HEK293 (cell line): ENCODE results near the gene STON2.

Source experiments
- GLI2 ChIP-seq: fragments of 450-650 bp; formaldehyde crosslinking; IDR thresholded peaks from 2 replicates; pipeline ENCODE4; 2017; ENCODE audit warnings: missing biosample characterization, missing genetic modification characterization, low read depth, borderline replicate concordance
- MEIS1 ChIP-seq: sonication (generic); formaldehyde crosslinking; IDR thresholded peaks from 2 replicates; pipeline ENCODE4 v1.8.1; 2022; ENCODE audit warnings: missing genetic modification reagents, mild to moderate bottlenecking, borderline replicate concordance
- MYNN ChIP-seq: fragments of 450-650 bp; formaldehyde crosslinking; IDR thresholded peaks from 2 replicates; pipeline ENCODE4 v1.5.1; 2016; ENCODE audit warnings: missing biosample characterization, missing genetic modification characterization, borderline replicate concordance
- TCF7L2 ChIP-seq: IDR thresholded peaks from 2 replicates; pipeline ENCODE4 v1.6.1; 2011; ENCODE audit warnings: low read depth, mild to moderate bottlenecking, inconsistent platforms, low read length, moderate library complexity, borderline replicate concordance
- TRIM28 ChIP-seq: IDR thresholded peaks from 2 replicates; pipeline ENCODE4 v1.6.1; 2011; ENCODE audit warnings: low read length, control low read depth, borderline replicate concordance
- WT1 ChIP-seq: fragments of 450-650 bp; formaldehyde crosslinking; IDR thresholded peaks from 2 replicates; pipeline ENCODE4 v1.5.1; 2016; ENCODE audit warnings: missing biosample characterization, missing genetic modification characterization
- ZBTB8A ChIP-seq: fragments of 450-650 bp; formaldehyde crosslinking; IDR thresholded peaks from 2 replicates; pipeline ENCODE4 v1.5.1; 2016; ENCODE audit warnings: missing biosample characterization, missing genetic modification characterization
- ZIC2 ChIP-seq: fragments of 450-650 bp; formaldehyde crosslinking; IDR thresholded peaks from 2 replicates; pipeline ENCODE4 v1.5.1; 2016; ENCODE audit warnings: missing biosample characterization, missing genetic modification characterization
- ZNF114 ChIP-seq: fragments of 450-650 bp; formaldehyde crosslinking; IDR thresholded peaks from 2 replicates; pipeline ENCODE4 v1.5.0; 2017; ENCODE audit warnings: missing biosample characterization, missing genetic modification characterization
- ZNF155 ChIP-seq: fragments of 450-650 bp; formaldehyde crosslinking; IDR thresholded peaks from 2 replicates; pipeline ENCODE4 v1.5.1; 2016; ENCODE audit warnings: missing biosample characterization, missing genetic modification characterization
- ZNF169 ChIP-seq: fragments of 450-650 bp; formaldehyde crosslinking; IDR thresholded peaks from 2 replicates; pipeline ENCODE4 v1.5.1; 2016; ENCODE audit warnings: missing biosample characterization, missing genetic modification characterization
- ZNF19 ChIP-seq: fragments of 450-650 bp; formaldehyde crosslinking; IDR thresholded peaks from 2 replicates; pipeline ENCODE4; 2016; ENCODE audit warnings: missing biosample characterization, missing genetic modification characterization, low read depth
- ZNF391 ChIP-seq: fragments of 450-650 bp; formaldehyde crosslinking; IDR thresholded peaks from 2 replicates; pipeline ENCODE4 v1.5.1; 2016; ENCODE audit warnings: low read depth, missing biosample characterization, missing genetic modification characterization, borderline replicate concordance
- ZNF394 ChIP-seq: fragments of 450-650 bp; formaldehyde crosslinking; IDR thresholded peaks from 2 replicates; pipeline ENCODE4 v1.5.1; 2016; ENCODE audit warnings: missing biosample characterization, missing genetic modification characterization, mild to moderate bottlenecking, moderate library complexity, borderline replicate concordance
- ZNF549 ChIP-seq: fragments of 450-650 bp; IDR thresholded peaks from 2 replicates; pipeline ENCODE4 v1.5.1; 2018; ENCODE audit warnings: missing biosample characterization, missing genetic modification characterization, mild to moderate bottlenecking, inconsistent platforms, moderate library complexity
- ZNF585B ChIP-seq: fragments of 450-650 bp; formaldehyde crosslinking; IDR thresholded peaks from 2 replicates; pipeline ENCODE4 v1.5.1; 2016; ENCODE audit warnings: missing biosample characterization, missing genetic modification characterization
- ZNF621 ChIP-seq: fragments of 450-650 bp; formaldehyde crosslinking; IDR thresholded peaks from 2 replicates; pipeline ENCODE4 v1.5.1; 2017; ENCODE audit warnings: missing biosample characterization, missing genetic modification characterization
- ZNF629 ChIP-seq: fragments of 450-650 bp; formaldehyde crosslinking; IDR thresholded peaks from 2 replicates; pipeline ENCODE4 v1.5.1; 2017; ENCODE audit warnings: missing biosample characterization, missing genetic modification characterization
- ZNF677 ChIP-seq: fragments of 450-650 bp; IDR thresholded peaks from 2 replicates; pipeline ENCODE4 v1.5.0; 2018; ENCODE audit warnings: missing biosample characterization, mild to moderate bottlenecking, missing genetic modification characterization, moderate library complexity
- ZNF747 ChIP-seq: fragments of 450-650 bp; formaldehyde crosslinking; IDR thresholded peaks from 2 replicates; pipeline ENCODE4 v1.5.1; 2016; ENCODE audit warnings: missing biosample characterization, missing genetic modification characterization
- ZNF785 ChIP-seq: fragments of 450-650 bp; formaldehyde crosslinking; IDR thresholded peaks from 2 replicates; pipeline ENCODE4 v1.5.1; 2016; ENCODE audit warnings: missing biosample characterization, missing genetic modification characterization
- ZNF791 ChIP-seq: fragments of 450-650 bp; formaldehyde crosslinking; IDR thresholded peaks from 2 replicates; pipeline ENCODE4 v1.5.1; 2016; ENCODE audit warnings: missing biosample characterization, missing genetic modification characterization
- ZNF843 ChIP-seq: fragments of 450-650 bp; formaldehyde crosslinking; IDR thresholded peaks from 2 replicates; pipeline ENCODE4 v1.5.1; 2016; ENCODE audit warnings: missing biosample characterization, missing genetic modification characterization
- TF ChIP-seq, protein P1 (sequence below): fragments of 450-650 bp; formaldehyde crosslinking; IDR thresholded peaks from 2 replicates; pipeline ENCODE4 v1.5.1; 2016; ENCODE audit warnings: missing biosample characterization, missing genetic modification characterization, low read depth
- TF ChIP-seq, protein P2 (sequence below): fragments of 450-650 bp; formaldehyde crosslinking; IDR thresholded peaks from 2 replicates; pipeline ENCODE4 v1.5.1; 2016; ENCODE audit warnings: missing biosample characterization, missing genetic modification characterization
- TF ChIP-seq, protein P3 (sequence below): fragments of 450-650 bp; formaldehyde crosslinking; IDR thresholded peaks from 2 replicates; pipeline ENCODE4 v1.5.1; 2016; ENCODE audit warnings: missing biosample characterization, missing genetic modification characterization
- TF ChIP-seq, protein P4 (sequence below): fragments of 450-650 bp; formaldehyde crosslinking; IDR thresholded peaks from 2 replicates; pipeline ENCODE4 v1.5.1; 2017; ENCODE audit warnings: missing biosample characterization, missing genetic modification characterization
- TF ChIP-seq, protein P5 (sequence below): fragments of 450-650 bp; formaldehyde crosslinking; IDR thresholded peaks from 2 replicates; pipeline ENCODE4 v1.5.1; 2016; ENCODE audit warnings: missing biosample characterization, missing genetic modification characterization
- TF ChIP-seq, protein P6 (sequence below): fragments of 450-650 bp; formaldehyde crosslinking; conservative IDR thresholded peaks from 2 replicates; pipeline ENCODE4 v1.5.1; 2016; ENCODE audit warnings: low read depth, missing biosample characterization, missing genetic modification characterization

Gene STON2

DNA sequence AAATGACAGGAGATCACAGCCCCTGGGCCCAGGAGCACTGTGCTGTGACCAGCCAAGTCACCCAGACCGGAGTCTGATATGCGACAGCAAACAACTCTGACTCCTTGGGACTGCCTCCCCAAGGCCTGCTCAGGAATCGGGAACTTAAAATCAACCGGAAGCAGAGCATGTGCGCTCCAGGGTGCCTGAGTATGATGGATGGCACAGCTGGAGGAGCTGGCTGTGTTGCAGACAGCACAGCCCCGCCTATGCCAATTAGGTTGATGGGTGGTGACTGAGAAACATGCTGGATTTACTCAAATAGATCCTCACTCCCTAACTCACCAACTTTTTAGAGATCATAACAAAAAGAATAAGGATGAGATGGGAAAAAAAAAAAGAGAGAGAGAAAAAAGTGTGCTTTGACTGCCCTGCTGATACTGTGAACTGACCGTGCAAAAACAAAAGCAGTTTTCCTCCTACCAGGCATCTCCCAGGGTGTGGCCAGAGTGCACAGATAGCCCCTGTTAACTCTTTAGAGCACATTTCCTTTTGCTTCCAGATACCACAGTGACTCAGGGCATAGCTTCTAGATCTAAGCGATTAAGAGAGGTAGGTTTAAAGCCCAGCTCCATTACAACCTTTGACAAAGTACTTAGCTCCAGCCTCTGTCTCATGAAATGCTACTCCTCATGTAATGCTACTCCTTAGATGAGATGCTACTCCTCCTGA is 27.4 kb upstream of the STON2 start (continued):
- TF ChIP-seq ZNF677 (tag by site-specific recombination) (no peak), ZNF843 (no peak), TCF7L2 (no peak), ZNF747 (tag by site-specific recombination) (no peak), ZNF155 (tag by site-specific recombination) (no peak), ZNF621 (no peak), ZNF549 (tag by site-specific recombination) (no peak), ZNF19 (tag by site-specific recombination) (no peak), ZNF391 (no peak), ZNF629 (tag by site-specific recombination) (no peak), ZNF585B (tag by site-specific recombination) (no peak), ZNF114 (tag by site-specific recombination) (no peak), ZNF785 (tag by site-specific recombination) (no peak), ZNF169 (tag by site-specific recombination) (no peak), ZIC2 (peak; percentile 79), GLI2 (tag by site-specific recombination) (no peak), WT1 (0 out of 2 replicates have a peak, but pooled peaks have one; percentile 10), MYNN (no peak), ZNF791 (tag by site-specific recombination) (no peak), MEIS1 (peak; percentile 44; the same call in 1 of the 2 replicates), TRIM28 (peak; percentile 62), ZBTB8A (tag by site-specific recombination) (no peak), ZNF394 (tag by site-specific recombination) (peak; percentile 90)
- TF ChIP-seq, protein P1, sequence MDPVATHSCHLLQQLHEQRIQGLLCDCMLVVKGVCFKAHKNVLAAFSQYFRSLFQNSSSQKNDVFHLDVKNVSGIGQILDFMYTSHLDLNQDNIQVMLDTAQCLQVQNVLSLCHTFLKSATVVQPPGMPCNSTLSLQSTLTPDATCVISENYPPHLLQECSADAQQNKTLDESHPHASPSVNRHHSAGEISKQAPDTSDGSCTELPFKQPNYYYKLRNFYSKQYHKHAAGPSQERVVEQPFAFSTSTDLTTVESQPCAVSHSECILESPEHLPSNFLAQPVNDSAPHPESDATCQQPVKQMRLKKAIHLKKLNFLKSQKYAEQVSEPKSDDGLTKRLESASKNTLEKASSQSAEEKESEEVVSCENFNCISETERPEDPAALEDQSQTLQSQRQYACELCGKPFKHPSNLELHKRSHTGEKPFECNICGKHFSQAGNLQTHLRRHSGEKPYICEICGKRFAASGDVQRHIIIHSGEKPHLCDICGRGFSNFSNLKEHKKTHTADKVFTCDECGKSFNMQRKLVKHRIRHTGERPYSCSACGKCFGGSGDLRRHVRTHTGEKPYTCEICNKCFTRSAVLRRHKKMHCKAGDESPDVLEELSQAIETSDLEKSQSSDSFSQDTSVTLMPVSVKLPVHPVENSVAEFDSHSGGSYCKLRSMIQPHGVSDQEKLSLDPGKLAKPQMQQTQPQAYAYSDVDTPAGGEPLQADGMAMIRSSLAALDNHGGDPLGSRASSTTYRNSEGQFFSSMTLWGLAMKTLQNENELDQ (tag by site-specific recombination), result no peak
- TF ChIP-seq, protein P2, sequence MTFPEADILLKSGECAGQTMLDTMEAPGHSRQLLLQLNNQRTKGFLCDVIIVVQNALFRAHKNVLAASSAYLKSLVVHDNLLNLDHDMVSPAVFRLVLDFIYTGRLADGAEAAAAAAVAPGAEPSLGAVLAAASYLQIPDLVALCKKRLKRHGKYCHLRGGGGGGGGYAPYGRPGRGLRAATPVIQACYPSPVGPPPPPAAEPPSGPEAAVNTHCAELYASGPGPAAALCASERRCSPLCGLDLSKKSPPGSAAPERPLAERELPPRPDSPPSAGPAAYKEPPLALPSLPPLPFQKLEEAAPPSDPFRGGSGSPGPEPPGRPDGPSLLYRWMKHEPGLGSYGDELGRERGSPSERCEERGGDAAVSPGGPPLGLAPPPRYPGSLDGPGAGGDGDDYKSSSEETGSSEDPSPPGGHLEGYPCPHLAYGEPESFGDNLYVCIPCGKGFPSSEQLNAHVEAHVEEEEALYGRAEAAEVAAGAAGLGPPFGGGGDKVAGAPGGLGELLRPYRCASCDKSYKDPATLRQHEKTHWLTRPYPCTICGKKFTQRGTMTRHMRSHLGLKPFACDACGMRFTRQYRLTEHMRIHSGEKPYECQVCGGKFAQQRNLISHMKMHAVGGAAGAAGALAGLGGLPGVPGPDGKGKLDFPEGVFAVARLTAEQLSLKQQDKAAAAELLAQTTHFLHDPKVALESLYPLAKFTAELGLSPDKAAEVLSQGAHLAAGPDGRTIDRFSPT (tag by site-specific recombination), result no peak
- TF ChIP-seq, protein P3, sequence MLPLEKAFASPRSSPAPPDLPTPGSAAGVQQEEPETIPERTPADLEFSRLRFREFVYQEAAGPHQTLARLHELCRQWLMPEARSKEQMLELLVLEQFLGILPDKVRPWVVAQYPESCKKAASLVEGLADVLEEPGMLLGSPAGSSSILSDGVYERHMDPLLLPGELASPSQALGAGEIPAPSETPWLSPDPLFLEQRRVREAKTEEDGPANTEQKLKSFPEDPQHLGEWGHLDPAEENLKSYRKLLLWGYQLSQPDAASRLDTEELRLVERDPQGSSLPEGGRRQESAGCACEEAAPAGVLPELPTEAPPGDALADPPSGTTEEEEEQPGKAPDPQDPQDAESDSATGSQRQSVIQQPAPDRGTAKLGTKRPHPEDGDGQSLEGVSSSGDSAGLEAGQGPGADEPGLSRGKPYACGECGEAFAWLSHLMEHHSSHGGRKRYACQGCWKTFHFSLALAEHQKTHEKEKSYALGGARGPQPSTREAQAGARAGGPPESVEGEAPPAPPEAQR, result no peak
- TF ChIP-seq, protein P4, sequence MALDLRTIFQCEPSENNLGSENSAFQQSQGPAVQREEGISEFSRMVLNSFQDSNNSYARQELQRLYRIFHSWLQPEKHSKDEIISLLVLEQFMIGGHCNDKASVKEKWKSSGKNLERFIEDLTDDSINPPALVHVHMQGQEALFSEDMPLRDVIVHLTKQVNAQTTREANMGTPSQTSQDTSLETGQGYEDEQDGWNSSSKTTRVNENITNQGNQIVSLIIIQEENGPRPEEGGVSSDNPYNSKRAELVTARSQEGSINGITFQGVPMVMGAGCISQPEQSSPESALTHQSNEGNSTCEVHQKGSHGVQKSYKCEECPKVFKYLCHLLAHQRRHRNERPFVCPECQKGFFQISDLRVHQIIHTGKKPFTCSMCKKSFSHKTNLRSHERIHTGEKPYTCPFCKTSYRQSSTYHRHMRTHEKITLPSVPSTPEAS (tag by site-specific recombination), result no peak
- TF ChIP-seq, protein P5, sequence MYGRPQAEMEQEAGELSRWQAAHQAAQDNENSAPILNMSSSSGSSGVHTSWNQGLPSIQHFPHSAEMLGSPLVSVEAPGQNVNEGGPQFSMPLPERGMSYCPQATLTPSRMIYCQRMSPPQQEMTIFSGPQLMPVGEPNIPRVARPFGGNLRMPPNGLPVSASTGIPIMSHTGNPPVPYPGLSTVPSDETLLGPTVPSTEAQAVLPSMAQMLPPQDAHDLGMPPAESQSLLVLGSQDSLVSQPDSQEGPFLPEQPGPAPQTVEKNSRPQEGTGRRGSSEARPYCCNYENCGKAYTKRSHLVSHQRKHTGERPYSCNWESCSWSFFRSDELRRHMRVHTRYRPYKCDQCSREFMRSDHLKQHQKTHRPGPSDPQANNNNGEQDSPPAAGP (tag by site-specific recombination), result no peak
- TF ChIP-seq, protein P6, sequence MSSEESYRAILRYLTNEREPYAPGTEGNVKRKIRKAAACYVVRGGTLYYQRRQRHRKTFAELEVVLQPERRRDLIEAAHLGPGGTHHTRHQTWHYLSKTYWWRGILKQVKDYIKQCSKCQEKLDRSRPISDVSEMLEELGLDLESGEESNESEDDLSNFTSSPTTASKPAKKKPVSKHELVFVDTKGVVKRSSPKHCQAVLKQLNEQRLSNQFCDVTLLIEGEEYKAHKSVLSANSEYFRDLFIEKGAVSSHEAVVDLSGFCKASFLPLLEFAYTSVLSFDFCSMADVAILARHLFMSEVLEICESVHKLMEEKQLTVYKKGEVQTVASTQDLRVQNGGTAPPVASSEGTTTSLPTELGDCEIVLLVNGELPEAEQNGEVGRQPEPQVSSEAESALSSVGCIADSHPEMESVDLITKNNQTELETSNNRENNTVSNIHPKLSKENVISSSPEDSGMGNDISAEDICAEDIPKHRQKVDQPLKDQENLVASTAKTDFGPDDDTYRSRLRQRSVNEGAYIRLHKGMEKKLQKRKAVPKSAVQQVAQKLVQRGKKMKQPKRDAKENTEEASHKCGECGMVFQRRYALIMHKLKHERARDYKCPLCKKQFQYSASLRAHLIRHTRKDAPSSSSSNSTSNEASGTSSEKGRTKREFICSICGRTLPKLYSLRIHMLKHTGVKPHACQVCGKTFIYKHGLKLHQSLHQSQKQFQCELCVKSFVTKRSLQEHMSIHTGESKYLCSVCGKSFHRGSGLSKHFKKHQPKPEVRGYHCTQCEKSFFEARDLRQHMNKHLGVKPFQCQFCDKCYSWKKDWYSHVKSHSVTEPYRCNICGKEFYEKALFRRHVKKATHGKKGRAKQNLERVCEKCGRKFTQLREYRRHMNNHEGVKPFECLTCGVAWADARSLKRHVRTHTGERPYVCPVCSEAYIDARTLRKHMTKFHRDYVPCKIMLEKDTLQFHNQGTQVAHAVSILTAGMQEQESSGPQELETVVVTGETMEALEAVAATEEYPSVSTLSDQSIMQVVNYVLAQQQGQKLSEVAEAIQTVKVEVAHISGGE, result no peak
